ENCODE data around the gene GLRA1.

Gene GLRA1

GRCh38 chr5:151890299-151890698 is 34.4 kb downstream of the GLRA1 start:
- Histone ChIP-seq H3K4me3 (ENCODE audit: low read depth, low read length) (no peak overlapping the region), H3K36me3 (no peaks in the 10 kb centered on the region), H3K27me3 (no peaks in the 10 kb centered on the region), H3K4me1 (no peaks in the 10 kb centered on the region), H3K9me3 (no peaks in the 10 kb centered on the region)
- no peak for TF ChIP-seq CTCF (IDR thresholded peaks at IDR 0.05; ENCODE audit: low read depth, low read length)
- DNase-seq = no peak

GRCh38 chr5:151889614-151890013 is 35.0 kb downstream of the GLRA1 start:
- Histone ChIP-seq H3K27me3 (no peaks in the 10 kb centered on the region), H3K36me3 (no peaks in the 10 kb centered on the region), H3K4me1 (no peaks in the 10 kb centered on the region), H3K9me3 (no peaks in the 10 kb centered on the region), H3K4me3 (ENCODE audit: low read depth, low read length) (no peak overlapping the region)
- TF ChIP-seq CTCF (IDR thresholded peaks at IDR 0.05; ENCODE audit: low read depth, low read length) = no peak
- DNase-seq = no peak

- Histone ChIP-seq H3K4me3 (ENCODE audit: low read depth, low read length) (no peak overlapping the region), H3K36me3 (no peaks in the 10 kb centered on the region), H3K27me3 (no peaks in the 10 kb centered on the region), H3K4me1 (no peaks in the 10 kb centered on the region), H3K9me3 (no peaks in the 10 kb centered on the region)
- TF ChIP-seq CTCF (IDR thresholded peaks at IDR 0.05; ENCODE audit: low read depth, low read length) = no peak
- no peak for DNase-seq
These were observed 37.9 kb downstream of the GLRA1 start for GRCh38 chr5:151886546-151887275.

GRCh38 chr5:151885138-151885908 is 39.3 kb downstream of the GLRA1 start:
- no peaks in the 10 kb centered on the region for H3K9me3 ChIP-seq
- H3K27me3 ChIP-seq = no peaks in the 10 kb centered on the region
- no peaks in the 10 kb centered on the region for H3K4me1 ChIP-seq
- DNase-seq = no peak
- no peaks in the 10 kb centered on the region for H3K36me3 ChIP-seq
- no peak for TF ChIP-seq CTCF (IDR thresholded peaks at IDR 0.05; ENCODE audit: low read depth, low read length)
- H3K4me3 ChIP-seq (ENCODE audit: low read depth, low read length) = no peak overlapping the region

GRCh38 chr5:151881621-151882225 is 42.9 kb downstream of the GLRA1 start:
- no peaks in the 10 kb centered on the region for H3K4me1 ChIP-seq

More at GRCh38 chr5:151881621-151882225, 42.9 kb downstream of the GLRA1 start:
- no peaks in the 10 kb centered on the region for H3K36me3 ChIP-seq
- no peak for TF ChIP-seq CTCF (IDR thresholded peaks at IDR 0.05; ENCODE audit: low read depth, low read length)
- no peak overlapping the region for H3K4me3 ChIP-seq (ENCODE audit: low read depth, low read length)
- DNase-seq = no peak
- no peaks in the 10 kb centered on the region for H3K9me3 ChIP-seq
- no peaks in the 10 kb centered on the region for H3K27me3 ChIP-seq
